ENCODE results near the gene KIF18A.

KIF18A gene

DNA sequence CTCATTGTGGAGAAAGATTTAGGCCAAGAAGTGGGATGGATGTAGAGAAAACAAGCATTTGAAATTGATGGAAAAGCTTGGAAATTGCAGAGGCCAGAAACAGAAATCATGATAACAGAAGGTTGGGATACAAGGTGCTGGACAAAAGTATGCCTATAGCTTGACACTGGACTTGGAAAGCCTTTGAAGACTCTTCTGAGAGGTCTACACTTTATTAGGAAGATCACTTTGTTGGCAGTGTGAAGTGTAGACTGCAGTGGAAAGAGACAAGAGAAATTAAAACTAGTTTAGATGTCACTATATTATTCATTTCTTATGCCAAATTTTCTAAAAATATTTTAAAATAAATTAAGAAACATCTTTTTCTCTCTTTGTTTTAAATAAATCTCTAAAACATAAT, 59.1 kb downstream of the KIF18A start:
- no peak for DNase-seq (ENCODE audit: low read depth in 2 of 2, low spot score in 1 of 2)

DNA sequence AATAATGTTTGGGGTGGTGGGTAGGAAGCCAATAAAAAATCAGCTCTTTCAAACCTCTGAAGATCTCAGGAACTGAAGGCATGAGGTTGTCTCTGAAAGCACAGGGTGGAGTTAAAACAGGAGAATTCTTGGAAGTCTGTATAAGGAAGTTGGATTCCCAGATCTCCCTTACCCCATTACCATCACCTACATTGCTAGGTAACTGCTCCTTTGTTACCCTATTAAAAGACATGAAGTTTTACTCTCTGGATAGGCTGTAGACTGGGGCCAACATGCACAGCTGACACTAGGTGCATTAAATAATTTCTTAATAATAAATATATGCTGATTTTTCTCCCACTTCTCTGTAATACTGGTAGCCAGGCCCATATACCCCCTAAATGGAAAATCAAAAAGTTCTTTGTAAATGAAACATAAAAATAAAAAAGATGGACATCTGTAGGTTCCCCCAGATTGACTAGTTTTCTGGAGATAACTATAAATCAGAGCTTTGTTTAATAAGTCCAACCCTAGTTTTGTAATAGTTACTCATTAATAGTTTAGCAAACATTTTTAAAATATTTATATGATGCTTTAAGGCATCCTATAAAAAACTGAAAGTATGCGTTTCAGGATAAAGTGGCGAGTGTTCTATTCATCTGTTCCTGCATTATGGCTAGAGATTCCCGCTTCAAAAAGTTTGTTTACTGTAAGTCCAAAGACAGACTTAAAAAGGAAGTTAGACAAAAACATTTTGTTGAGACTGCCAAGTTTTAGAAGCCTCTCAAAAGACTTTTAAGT, 63.8 kb downstream of the KIF18A start:
- DNase-seq (ENCODE audit: low read depth in 2 of 2, low spot score in 1 of 2), result no peak

DNA sequence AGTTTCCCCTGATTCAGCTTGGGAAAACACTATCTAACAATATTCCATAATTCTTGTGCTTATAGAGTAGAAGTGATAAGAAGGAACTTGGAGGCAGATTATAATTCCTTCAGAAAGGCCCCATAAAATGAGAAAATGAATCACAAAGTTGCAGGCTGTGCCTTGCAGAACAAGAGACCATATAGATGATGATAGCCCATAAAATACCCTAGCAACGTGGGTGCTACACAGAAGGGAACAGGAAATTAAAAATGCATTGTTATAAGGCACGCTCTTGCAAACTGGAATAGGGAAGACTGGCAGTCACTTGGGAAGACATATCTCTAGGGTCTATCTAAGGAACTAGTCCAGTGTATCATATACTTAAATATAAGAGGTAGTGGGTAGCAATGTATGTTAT, 67.6 kb downstream of the KIF18A start:
- no peak for DNase-seq (ENCODE audit: low read depth in 2 of 2, low spot score in 1 of 2)

DNA sequence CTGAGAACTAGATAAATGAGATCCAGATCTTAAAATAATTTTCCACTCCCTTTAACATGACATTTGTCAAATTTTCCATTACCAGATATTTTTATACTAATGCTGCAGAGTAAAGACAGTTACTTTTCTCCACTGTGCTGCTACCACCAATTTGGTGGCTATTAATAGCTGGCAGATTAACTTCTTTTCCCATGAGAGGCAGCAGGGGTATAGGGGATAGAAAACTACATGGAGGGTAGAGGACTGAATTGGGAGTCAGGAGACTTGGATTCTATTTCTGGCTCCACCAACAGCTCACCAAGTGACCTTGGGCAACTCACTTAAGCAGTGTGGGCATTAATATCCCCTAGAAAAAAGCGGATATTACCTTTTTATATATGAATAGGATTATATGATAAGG, 69.2 kb downstream of the KIF18A start:
- DNase-seq (ENCODE audit: low read depth in 2 of 2, low spot score in 1 of 2), result no peak

DNA sequence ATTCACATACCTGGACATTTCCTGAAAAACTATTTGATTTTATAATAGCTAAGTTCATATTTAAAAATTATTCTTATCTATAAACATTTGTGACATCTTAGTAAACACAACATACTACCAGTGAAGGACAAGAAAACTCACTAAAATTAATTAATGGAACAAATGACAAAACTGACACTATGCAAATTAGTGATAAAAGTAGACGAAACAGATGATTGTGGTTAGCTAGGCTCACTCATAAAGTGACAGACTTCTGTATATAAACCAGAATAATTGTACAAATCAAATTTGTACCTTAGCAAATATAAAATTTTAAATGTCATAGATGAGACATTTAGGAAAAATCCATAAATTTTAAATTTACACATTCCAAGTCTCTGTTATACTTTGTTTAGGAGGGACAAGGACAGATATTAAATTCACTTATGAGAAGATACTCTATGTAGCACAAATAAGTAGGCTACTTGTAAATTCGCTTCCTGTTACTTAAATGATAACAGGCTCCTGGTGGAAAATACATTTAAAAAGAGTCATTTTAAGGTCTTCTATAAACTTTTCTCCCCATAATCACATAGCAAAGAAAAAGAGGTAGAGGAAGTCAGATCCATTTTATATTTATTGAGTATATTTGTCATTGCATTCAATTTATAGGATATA, 81.2 kb downstream of the KIF18A start:
- DNase-seq (ENCODE audit: low read depth in 2 of 2, low spot score in 1 of 2), result no peak

DNA sequence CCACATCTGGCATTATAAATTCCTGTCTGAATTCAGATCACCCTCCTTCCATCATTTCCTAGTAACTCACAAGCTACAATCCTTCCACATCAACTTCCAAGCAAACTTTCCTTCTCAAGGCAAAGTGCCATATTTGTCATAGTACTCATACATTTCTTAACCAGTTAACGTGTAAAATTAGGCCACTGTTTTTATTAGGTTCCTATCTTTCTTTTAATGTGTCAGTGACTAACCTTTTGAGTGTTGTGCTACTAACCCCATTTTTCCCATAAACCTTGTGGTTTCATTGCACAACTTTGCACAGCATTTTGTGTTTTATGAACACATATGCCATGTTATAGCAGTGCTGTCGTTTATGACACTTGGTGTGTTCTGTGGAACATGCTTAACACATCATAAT, 90.1 kb downstream of the KIF18A start:
- DNase-seq (ENCODE audit: low read depth in 2 of 2, low spot score in 1 of 2), result no peak

DNA sequence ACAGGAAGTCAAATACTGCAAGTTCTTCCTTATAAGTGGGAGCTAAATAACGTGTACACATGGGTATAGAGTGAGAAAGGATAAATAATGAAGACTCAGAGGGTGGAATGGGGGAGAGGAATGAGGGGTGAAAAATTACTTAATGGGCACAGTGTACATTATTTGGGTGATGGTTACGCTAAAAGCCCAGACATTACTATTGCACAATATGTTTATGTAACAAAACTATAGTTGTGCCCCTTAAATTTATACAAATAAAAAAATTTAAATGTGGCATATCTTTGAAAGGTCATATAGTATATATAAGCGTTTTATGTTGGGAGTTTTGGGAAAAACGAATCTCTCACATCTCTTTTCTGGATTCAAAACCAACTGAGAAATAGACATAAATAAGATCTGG, 96.1 kb downstream of the KIF18A start:
- no peak for DNase-seq (ENCODE audit: low read depth in 2 of 2, low spot score in 1 of 2)

DNA sequence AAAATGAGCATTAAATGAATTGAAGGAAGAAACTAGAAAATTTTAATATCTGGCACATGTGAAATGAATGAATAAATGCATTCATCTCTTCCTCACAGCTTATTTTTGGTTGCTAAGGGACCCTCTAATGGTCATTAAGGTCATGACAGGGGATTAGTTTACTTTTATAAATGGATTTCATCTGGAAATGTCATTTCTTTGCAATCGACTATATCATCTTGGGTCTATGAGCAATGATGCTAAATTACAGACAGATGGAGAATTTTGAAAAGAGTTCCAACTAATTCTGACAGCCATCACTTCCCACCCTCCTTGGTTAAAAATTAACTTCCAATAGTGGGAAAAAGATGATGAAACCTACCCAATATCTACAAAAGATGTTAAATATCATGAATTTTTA, 98.0 kb downstream of the KIF18A start:
- no peak for DNase-seq (ENCODE audit: low read depth in 2 of 2, low spot score in 1 of 2)

DNA sequence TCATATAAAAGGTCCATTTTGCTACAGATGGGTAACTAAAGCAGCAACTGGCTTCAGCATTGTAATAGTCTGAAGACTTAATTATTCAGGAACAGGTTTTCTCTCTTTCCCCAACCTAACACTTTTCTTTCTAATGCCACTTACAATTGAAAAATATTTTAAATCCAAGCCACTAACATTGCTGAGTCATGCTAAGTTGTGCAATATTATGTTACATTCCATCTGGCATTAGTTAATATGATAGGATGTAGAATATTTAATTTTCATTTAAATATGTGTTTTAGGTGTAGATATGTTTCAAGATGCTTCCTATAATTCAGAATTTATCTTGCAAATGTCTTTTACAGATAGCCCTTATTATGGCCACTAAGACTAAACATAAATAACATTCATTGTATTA, 98.6 kb downstream of the KIF18A start:
- no peak for DNase-seq (ENCODE audit: low read depth in 2 of 2, low spot score in 1 of 2)

DNA sequence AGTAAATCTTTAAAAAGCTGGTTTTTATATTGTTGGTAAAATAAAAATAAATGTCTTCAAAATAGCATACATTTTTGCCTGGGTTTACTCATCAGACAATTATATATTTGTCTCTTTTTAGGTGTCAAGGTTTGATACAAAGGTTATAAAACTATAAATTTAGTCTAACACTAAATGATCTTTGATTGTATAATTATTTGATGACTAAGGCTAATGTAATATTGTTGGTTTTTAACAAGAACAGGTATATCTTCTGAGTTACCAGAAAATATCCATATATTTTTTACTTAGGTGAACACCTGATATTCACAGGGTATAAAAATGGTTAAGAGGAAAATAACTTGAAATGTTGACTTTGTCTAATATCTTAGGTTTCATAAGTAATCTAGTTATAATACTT, 104.3 kb downstream of the KIF18A start:
- DNase-seq (ENCODE audit: low read depth in 2 of 2, low spot score in 1 of 2), result no peak

DNA sequence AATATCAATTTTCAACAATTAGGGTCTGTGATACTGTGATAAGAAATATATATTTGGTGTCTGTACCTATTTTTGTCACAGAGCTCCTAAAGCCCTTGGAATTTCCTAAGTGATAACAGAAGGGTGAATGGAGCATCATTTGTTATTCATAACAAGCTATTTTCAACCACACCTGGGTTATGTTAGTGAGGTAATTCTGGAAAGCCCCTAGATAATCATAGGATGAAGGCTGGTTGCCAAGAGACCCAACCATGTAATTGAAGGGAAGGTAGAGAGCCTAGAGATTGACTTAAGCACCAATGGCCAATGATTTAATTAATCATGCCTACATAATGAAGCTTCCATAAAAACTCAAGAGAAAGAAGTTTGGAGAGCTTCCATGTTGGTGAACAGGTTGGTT, 109.4 kb downstream of the KIF18A start:
- DNase-seq (ENCODE audit: low read depth in 2 of 2, low spot score in 1 of 2), result no peak

DNA sequence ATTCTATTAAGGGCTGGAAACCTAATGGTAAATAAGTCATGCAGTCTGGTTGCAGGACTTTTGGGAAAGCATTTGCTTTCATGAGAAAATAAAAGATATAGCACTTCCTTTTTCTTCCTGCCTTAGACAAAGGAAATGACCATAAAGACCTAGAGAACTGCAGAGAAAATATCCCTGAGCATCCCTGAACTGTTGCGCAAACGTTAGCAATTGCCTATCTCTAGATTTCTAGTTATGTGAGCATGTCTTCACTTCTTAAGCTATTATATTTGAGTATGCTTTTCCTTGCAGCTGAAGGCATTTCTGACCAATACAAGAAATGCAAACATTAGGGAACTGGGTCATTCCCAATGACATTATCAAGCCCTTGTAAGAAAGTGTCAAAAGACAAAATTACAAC, 110.6 kb downstream of the KIF18A start:
- DNase-seq (ENCODE audit: low read depth in 2 of 2, low spot score in 1 of 2), result no peak

DNA sequence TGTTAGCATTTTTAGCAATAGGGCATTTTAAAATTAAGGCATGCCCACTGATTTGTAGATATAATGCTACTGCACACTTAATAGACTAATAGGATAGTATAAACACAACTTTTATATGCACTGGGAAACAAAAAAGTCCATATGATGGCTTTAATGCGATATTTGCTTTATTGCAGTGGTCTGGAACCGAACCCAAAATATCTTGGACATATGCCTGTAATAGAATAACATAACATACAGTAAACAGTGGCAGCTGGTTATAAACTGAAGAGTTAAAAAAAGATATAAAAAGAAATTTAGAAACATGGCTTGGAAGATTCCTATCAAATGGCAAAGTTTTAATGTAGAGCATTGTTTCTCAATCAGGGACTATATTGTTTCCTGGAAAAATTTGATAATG, 111.9 kb downstream of the KIF18A start:
- no peak for DNase-seq (ENCODE audit: low read depth in 2 of 2, low spot score in 1 of 2)

DNA sequence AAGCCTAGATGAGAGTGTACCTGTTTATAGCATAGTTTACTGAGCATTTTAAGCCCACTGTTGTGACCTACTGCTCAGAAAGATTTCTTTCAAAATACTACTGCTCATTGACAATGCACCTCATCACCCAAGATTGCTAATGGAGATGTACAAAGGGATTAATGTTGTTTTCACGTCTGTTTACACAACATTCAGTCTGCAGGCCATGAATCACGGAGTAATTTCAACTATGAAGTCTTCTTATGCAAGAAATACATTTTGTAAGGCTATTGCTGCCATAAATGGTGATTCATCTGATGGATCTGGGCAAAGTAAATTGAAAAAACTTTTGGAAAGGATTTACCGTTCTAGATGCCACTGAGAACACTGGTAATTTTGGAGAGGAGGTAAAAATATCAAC, 112.9 kb downstream of the KIF18A start:
- DNase-seq (ENCODE audit: low read depth in 2 of 2, low spot score in 1 of 2), result no peak

DNA sequence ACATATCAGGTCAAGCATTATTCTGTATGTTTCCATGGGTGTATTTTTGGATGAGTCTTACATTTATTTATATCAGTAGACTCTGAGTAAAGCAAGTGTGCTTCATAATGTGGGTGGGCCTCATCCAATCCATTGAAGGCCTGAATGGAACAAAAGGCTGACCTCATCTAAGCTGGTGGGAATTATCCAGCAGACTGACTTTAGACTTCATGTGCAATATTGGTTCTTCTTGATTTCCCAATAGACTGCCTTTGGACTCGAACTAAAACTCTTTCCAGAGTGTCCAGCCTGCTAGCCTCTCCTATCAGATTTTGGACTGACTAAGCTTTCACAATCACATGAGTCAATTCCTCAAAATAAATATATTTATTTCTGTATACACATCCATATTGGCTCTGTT, 116.2 kb downstream of the KIF18A start:
- no peak for DNase-seq (ENCODE audit: low read depth in 2 of 2, low spot score in 1 of 2)

DNA sequence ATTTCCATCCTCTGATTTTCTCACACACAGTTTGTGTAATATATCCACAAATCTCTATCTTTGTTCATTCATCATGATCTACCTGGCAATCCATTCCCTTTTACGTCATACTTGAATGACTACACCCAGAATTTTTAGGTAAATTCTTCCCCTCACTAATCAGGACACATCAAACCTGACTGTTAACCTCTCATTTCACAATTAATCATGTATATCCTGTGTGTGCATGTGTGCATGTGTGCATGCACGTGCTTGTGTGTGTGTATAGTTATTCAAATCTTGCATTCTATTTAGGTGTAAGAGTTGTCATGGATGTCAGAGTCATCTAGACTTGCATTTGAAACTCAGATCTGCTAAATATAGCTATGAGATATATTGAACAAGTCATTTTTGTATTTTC, 130.4 kb downstream of the KIF18A start:
- no peak for DNase-seq (ENCODE audit: low read depth in 2 of 2, low spot score in 1 of 2)

DNA sequence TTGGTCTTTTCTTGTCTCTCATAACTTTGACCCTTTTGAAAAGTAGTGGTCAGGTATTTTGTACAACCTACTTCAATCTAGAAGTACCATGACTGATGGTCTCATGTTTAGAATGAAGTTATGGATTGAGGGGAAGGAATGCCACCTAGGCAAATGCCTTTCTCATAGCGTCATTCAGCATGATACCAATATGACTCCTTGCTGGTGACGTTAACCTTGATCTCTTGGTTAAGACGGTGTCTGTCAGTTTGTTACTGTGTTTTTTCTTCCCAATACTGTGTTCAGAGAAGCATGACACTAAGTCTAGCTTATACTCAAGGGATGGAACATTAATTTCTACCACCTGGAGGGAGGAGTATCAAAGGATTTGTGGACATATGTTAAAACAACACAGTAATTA, 130.9 kb downstream of the KIF18A start:
- no peak for DNase-seq (ENCODE audit: low read depth in 2 of 2, low spot score in 1 of 2)

DNA sequence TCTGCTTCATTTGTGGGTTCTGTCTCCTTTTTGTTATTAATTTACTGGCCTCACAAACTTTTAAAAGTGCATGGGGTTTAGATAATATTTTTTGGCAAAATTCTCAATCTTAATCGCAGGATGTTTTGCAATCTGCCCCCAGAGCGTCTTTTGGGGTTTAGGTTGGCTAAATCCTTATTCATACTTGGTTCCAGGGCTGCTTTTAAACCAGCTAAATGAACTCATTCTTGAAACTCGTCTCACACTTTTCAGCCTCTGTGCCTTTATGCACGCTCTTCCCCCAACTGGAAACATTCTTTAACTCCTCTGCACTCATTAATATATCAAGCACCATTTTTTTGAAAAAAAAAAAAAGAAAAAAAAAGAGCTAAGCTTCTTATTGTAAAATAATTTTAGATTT, 131.7 kb downstream of the KIF18A start:
- no peak for DNase-seq (ENCODE audit: low read depth in 2 of 2, low spot score in 1 of 2)

DNA sequence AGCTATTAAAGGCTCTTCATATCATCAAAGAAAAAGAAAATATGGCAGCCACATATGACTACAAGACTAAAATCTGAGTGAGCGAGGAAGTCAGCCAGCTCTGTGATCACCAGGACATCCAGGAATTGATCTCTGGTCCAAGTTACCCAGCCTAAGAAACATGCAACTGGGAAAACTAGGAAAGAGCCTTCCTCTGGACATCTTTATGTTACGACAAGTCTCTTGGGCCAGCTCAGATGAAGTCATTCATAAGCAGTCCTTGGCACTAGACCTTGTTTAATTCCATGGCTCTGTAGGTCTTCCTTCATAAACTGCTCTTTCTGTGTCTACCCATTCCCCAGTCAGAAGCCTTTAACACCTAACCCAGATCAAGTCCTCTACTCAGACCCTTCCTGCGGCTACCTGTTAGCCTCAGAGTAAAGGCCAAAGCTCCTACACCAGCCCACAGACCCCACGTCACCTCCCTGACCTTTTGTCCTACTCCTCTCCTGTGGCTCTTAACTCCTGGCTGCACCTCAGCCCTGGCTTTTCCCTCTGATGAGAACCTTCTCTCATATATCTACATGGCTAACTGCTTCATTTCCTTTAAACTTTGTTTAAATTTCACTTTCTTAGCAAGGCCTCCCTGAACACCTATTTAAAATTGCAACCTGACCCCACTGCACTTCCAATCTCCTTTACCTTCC, 134.0 kb downstream of the KIF18A start:
- DNase-seq (ENCODE audit: low read depth in 2 of 2, low spot score in 1 of 2), result no peak

DNA sequence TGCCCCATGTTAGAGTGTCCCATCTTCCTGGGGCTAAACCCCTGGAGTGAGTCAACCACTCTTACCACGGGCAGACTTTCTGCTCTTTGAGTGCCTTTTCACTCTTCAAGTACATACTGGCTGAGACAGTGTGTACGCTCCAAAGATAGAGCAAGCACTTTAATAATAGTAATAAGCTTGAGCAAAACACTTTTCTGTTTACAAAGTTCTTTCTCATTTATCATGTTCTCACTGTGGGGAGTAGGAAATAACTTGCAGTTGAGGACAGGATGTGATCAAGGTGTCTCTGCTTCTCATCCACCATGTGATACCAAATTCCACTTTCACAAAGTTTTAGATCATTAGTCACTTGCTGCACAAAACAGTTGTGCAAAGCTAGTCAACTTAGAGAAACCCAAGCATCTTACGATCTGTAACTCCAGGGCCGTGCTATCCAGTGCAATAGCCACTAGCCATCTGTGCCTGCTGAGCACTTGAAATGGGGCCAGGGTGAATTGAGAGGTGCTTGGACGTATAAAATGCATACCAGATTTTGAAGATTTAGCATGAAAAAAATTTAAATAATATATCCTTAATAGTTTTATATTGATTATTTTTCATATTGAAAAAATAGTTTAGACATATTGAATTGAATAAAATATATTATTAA, 135.3 kb downstream of the KIF18A start:
- DNase-seq (ENCODE audit: low read depth in 2 of 2, low spot score in 1 of 2), result no peak

DNA sequence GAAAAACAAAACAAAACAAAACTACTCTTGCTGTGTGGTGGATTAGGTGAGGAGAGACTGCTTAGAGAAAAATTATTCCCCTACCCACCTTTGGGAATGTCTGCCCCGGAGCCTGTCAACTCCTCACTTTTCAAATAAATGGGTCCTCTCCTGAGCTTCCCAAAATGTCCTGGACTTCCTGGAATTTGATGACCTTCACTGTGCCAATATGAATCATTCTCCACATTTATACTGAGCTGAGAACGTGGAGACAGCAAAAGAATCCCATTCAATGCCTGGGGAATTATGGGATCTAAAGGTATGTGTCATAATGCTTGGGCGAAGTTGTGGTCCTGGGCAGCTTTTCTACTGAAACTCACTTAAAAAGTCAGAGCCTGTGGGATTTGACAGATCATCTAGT, 136.8 kb downstream of the KIF18A start:
- no peak for DNase-seq (ENCODE audit: low read depth in 2 of 2, low spot score in 1 of 2)
